GM21515 (cell line): ENCODE results near the gene GCC1.

Experiments
- ATAC-seq: cut with Tn5 transposase; IDR thresholded peaks from one replicate; pipeline ENCODE4 v1.9.1; 2021; ENCODE audit not compliant: unreplicated experiment

The GCC1 gene

GRCh38 chr7:127585044-127585953, at the start of gene GCC1:
GCC1 (minus strand) TSS chr7:127585596; CDS start chr7:127585182, 414 bp downstream.
- ATAC-seq: peak; percentile 79

GRCh38 chr7:127632276-127632910, 47.0 kb upstream of the GCC1 start:
- ATAC-seq: no peak

- peak; percentile 62 for ATAC-seq
Measured at GRCh38 chr7:127629268-127629854, 44.0 kb upstream of the GCC1 start.

GRCh38 chr7:127628445-127628844, 43.0 kb upstream of the GCC1 start:
- no peak for ATAC-seq

GRCh38 chr7:127625331-127625730, 39.9 kb upstream of the GCC1 start:
- no peak for ATAC-seq

GRCh38 chr7:127620406-127621233, 35.2 kb upstream of the GCC1 start:
- no peak for ATAC-seq

- no peak for ATAC-seq
Measured at GRCh38 chr7:127619681-127620405, 34.4 kb upstream of the GCC1 start.

- ATAC-seq: no peak
Measured at GRCh38 chr7:127618775-127619174, 33.4 kb upstream of the GCC1 start.

GRCh38 chr7:127618042-127618441, 32.6 kb upstream of the GCC1 start, which contains the start of gene PAX4:
PAX4 (minus strand) TSS chr7:127618142; CDS start chr7:127615928, 2,214 bp downstream.
- no peak for ATAC-seq

- ATAC-seq: no peak
Measured at GRCh38 chr7:127616724-127617123, 31.3 kb upstream of the GCC1 start.

- no peak for ATAC-seq
Measured at GRCh38 chr7:127612263-127612662, 26.9 kb upstream of the GCC1 start.

- ATAC-seq: no peak
Measured at GRCh38 chr7:127609297-127609696, 23.9 kb upstream of the GCC1 start.

- no peak for ATAC-seq
Measured at GRCh38 chr7:127608446-127608845, 23.1 kb upstream of the GCC1 start.

GRCh38 chr7:127600885-127601284, 15.5 kb upstream of the GCC1 start:
- no peak for ATAC-seq

GRCh38 chr7:127598318-127598717, 12.9 kb upstream of the GCC1 start:
- no peak for ATAC-seq

- no peak for ATAC-seq
Measured at GRCh38 chr7:127595737-127596136, 10.3 kb upstream of the GCC1 start.

- ATAC-seq: no peak
Measured at GRCh38 chr7:127594490-127594889, 9.1 kb upstream of the GCC1 start.

GRCh38 chr7:127592550-127592949, 7.2 kb upstream of the GCC1 start:
- ATAC-seq: no peak

GRCh38 chr7:127591591-127591990, 6.2 kb upstream of the GCC1 start:
- no peak for ATAC-seq

GRCh38 chr7:127591189-127591588, 5.8 kb upstream of the GCC1 start:
- ATAC-seq: no peak
